GM21717 (cell line): ENCODE results near the gene TWIST2.

Experiments used
- ATAC-seq: cut with Tn5 transposase; IDR thresholded peaks from one replicate; pipeline ENCODE4 v1.9.1; 2021; ENCODE audit warnings: mild to moderate bottlenecking, moderate library complexity; ENCODE audit not compliant: unreplicated experiment

Gene TWIST2

GRCh38 chr2:238888781-238889180, 40.9 kb downstream of the TWIST2 start:
- no peak for ATAC-seq

- ATAC-seq = no peak
These were observed 42.2 kb downstream of the TWIST2 start for GRCh38 chr2:238890131-238890530.

DNA sequence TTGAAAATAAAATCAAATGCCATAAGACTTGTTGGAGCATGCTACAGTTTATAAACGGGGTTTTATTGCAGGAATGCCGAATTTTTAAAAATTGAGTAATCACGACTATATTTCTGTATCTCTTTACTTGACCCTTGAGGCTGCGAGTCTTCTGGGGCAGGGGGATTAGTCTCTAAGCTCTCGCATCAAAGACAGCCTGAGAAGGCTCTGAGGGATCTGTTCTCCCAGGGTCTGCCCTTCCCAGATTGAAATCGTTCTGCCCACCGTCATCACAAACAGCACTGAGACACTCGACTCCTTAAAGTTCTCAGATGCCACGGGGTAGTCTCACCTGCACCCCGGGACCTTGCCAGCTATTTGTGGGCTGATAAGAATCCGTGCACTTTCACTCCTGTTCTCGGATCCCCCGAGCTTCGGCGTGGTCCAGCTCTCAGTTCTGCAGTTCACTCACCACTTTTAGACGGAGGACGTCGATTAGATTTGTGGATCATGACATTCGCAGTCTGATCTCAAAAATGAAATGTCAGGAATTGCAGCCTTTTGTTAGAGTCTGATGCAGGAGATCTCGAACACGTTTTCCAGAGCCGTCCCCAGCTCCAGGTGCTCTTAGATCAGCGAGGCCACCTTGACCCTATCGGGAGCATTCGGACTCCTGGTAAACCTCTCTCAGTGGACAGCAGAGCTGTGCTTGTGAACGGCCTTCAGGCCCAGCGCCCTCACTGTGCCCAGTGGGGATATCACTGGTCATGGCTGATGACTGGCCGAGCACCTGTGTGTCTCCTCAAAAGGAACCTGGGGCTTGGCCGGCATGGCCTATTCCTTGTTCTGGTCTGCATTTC, 43.0 kb downstream of the TWIST2 start:
- no peak for ATAC-seq

DNA sequence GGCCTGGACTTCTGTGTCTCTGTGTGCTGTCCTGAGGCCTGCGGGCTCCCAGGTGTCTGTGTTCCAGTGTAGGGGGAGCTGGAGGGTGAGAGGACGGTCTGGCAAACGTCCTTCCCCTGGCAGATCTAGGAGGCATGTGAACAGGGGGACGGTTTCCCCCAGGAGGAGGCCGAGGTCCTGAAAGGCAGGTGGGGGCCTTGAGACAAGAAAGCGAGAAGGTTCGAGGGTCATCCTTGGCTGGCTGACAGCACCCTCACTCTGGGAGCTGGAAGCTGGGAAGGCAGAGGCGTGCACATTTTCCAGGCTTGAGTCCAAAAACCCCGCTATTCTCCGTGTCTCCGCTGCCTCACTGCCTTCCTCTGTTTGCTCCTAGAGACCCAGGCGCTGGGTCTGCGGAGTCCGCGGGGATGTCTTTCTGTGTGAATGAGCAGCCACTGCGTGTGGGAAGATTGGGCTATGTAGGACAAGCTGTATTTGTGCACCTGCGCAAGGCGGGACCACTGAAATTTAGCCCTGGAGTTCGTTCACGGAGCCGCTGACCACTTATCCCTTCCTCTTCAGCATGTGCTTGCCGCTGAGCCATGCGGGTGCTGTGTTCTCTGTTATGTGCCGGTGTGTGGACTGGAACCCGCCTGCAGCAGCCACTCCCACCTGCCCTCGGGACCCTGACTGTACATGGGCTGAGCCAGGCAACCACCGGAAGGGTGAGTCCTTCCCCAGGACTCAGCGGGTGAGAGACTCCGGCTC, 43.7 kb downstream of the TWIST2 start:
- no peak for ATAC-seq

GRCh38 chr2:238892204-238892500, 44.3 kb downstream of the TWIST2 start:
- no peak for ATAC-seq

GRCh38 chr2:238892796-238893195, 44.9 kb downstream of the TWIST2 start:
- no peak for ATAC-seq

- ATAC-seq = no peak
These were observed 45.6 kb downstream of the TWIST2 start for GRCh38 chr2:238893349-238894000.

DNA sequence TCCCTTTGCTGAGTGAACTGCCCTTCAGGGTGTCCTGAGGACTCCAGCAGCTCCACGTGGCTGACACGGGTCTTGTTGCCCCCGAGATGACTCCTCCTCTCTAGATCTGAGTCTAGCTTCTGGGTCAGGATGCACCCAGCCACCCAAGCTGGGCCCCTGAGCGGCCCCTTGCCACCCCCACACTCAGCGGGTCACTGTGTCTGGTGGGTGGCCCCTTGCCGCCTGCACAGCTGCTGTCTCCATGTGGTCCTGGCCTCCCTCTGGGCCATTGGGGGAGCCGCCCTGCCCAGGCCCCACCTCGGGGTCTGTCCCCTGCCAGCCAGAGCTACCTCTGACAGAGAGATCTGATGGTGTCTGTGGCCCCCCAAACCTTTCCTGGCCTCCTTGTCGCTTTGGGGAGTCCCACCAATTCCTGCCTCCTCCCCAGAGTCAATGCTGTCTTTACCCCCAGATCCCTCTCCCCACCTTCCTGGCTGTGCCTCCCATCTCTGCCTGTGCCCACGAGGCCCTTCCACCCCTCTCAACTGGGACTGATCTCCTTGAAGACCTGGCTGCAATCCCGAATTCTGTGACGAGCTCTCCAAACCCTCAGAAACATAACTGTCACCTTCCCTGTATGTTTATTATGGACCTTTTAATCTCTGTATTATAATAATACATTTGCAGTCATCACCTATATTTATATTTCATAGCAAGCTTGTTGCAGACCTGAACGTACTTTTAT, 46.5 kb downstream of the TWIST2 start:
- no peak for ATAC-seq

DNA sequence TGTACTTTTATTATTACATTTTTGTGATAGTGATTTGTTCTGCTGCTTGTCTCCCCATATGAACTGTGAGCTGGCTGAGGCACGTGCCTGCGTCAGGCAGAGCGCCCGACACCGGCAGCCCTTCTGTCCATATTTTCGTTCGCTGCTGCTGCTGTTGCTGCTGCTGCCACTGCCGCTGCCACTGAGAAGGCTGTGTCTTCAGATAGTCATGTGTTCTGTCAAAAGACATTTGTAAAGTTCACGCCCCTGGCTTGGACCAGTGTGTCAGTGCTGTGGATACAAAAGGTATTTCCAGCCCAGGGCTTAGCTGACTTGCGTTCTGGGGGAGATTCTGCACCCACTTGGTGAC, 47.0 kb downstream of the TWIST2 start:
- ATAC-seq = no peak

DNA sequence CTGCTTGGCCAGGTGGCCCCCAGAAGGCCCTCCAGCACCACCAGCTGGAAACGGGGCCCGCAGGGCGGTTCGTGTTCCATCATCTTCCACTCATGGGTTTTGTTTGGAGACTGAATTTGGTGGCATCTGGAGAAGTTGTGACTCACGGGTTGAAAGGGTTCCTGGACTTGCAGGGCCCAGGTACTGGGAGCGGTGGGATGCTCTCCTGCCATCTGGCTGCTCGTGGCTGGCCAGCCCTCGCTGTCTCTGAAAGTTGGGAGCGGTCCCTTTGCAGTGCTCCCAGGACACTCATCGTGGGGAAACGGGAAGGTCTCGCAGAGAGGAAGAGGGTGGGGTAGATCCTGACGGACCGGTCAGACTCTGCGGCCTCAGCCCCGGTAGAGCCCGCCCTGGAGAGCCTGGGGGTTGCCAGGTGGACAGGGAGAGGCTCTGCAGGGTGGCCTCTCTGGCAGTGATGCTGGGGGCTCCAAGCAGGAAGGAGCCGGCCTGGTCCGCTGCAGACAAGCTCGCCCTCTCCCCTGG, 47.5 kb downstream of the TWIST2 start:
- no peak for ATAC-seq

DNA sequence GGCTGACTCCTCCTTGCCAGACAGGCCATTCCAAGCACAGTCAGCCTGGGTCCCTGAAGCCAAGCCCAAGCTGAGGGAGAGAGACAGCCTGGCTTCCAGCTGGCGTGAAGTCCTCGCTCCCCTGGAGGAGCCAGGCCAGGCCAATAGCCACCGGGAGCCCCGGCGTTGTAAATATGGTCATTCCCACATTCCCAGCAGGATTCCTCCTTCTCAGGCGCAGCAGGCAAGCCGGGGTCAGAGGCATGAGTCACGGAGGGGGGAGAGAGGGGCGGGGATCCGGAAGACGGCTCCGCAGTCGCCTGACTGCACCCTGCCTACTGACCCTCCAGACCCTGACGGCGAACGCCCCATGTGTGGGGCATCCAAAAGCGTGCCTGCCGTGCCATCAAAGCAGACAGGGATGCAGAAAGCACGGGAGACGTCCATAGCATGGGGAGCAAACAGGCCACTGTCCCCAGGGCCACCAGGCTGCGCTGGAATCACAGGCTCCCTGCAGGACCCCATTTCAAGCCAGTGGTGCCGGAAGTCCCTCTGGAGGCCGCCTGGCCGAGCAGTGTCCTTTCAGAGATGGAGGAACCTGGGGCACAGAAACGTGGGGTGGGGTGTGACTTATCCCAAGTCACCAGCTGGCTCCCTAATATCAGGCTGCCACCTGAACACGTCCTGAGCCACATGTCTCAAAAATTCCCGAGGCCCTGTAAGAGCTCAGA, 48.2 kb downstream of the TWIST2 start:
- ATAC-seq = no peak

DNA sequence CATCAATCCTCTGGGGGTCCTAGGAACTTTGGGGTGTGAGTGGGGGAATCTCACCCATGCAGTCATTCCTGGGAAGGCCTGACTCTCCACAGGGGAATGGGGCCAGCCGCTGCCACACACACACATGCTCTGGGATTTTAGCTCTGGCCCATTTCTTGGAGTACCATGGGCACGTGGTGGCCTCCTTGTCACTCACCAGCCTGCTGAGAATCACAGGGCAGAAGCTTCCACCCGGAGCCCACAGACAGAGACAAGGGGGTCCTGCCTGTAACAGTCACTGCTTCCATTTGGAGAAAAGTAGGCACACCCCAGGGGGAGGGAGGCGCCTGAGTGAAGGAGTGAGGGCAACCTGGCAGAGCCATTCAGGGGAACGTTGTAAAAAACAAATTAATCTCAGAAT, 48.8 kb downstream of the TWIST2 start:
- ATAC-seq = no peak

DNA sequence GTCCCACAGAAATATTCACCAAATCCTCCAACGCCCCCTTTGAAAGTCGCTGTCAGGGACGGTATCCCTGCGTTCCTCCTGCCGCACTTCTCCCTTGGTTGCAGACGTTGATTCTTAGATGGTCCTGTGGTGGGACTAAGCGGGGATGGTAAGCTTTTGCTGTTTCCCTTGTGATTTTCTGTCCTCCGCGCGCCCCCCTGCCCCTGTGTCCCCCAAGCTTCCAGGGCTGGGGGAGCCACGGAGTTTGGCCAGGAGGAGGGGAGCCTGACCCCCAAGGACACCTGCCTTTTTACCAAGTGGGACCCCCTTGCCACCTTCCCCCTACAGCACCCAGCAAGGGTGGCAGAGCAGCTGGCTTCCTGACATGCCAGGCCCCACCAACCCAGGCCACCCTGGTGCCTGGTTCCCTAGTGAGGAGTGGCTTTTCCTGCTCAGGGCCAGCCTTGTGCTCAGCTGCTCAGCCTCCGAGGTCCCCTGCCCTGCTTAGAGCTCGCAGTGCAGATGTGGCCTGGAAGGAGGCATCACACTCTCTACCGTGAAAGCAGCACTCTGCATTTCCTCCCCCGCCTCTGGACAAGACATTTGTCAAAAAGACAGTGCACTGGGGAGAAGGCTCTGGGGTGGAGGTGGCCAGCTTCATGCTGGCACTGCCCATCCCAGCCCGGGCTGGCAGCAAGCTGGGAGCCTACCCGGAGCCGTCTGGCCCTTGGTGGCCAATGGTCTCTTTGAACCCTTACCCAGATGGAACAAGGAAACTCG, 49.4 kb downstream of the TWIST2 start:
- no peak for ATAC-seq

DNA sequence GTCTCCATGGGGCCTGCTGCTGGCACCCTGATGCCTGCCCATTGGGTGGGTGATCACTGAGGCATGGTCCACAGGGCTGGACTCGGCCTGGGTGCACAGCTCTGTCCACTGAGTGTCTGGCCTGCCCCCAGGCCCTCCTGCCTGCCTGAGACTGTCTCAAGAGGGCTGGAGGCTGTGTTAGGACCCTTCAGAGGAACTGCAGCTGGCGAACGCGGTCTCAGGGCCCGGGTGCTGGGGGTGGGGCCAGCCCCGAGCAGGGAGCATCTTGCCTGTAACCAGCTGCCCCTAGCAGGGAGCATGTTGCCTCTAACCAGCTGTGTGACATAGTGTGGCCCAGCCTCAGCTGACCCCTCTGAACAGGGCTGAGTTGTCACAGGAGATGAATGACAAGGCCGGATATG, 50.0 kb downstream of the TWIST2 start:
- no peak for ATAC-seq

GRCh38 chr2:238898534-238899281, 50.8 kb downstream of the TWIST2 start:
- no peak for ATAC-seq

DNA sequence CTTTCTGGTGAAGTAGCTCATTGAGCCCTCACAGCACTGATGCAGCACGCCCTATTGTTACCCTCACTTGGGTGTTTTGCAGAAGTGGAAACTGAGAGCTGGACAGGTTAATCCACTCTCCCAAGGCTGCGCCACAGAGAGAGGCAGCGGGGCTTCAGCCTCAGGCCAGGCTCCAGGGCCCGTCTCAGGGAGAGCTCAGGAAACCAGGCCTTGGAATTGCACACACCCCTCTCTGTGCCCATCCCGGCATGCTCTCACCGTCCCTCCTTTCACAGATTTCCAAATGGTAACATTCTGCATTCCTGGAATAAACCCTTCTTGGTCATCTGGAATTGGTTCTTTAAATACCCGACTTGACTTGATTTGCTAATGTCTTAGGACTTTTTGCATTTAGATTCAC, 51.5 kb downstream of the TWIST2 start:
- no peak for ATAC-seq

DNA sequence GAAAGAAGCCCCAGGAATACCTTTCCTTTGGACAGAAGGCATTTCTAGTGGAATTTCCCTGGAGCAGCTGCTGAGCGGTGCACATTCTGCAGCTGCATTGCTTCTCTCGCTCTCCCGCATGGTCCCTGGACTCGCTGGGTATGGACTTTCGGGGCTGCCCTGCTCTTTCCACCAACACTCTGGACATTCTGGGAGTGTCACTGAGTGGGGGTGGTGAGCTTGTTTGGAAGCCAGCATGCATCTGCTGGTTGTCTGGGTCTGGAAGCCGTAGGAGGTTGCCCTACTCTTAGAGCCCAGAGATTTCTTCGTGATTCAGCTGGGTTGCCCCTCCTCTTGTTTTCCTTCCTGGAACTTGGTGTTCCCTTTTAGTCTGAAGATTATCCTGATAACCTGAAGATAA, 52.6 kb downstream of the TWIST2 start:
- ATAC-seq = no peak

DNA sequence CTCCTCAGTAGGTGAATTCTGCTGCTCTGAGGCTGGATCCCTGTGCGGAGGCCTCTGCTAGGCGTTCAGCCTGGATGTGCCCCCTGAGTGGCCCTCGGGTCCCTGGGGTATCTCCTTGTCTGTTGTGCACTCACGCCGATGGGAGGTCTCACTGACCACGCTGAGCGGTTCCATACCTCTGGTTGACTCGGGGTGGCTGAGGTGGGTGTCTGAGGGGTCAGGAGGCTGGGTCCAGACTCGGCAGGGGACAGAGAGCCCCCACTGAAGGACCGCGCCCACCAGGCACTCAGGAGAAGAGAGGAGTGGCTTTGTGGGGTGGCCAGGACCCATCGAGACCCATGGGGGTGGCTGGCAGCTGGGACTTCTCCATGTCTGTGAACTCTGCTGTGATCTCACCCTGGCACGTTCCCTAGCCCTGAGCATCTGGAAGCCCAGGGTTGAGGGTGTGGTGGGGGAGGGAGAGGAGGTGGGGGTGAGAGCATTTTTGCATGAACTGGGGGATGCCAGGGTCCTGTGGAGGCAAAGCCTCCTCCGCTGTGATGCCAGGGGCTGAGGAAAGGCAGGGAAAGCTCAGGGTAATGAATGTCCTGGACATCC, 53.7 kb downstream of the TWIST2 start:
- ATAC-seq = no peak

DNA sequence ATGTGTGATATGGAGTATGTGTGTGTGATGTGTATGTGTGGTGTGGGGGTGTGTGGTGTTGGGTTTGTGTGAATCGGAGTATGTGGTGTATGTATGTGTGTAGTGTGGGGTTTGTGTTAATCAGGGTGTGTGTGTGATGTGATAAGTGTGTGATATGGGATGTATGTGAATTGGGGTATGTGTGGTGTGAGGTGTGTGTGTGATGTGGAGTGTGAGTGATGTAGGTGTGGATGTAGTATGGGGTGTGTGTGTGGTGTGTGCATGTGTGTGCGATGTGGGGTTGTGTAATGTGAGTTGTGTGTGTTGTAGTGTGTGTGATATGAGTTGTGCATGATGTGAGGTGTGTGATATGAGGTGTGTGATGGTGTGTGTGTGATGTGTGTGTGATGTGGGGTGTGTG, 54.4 kb downstream of the TWIST2 start:
- no peak for ATAC-seq
